ENCODE measurements around the gene CEP112.

CEP112 gene

GRCh38 chr17:65598746-65599145, 593.2 kb downstream of the CEP112 start:
- no peak for DNase-seq (ENCODE audit: low read depth in 2 of 2)

DNA sequence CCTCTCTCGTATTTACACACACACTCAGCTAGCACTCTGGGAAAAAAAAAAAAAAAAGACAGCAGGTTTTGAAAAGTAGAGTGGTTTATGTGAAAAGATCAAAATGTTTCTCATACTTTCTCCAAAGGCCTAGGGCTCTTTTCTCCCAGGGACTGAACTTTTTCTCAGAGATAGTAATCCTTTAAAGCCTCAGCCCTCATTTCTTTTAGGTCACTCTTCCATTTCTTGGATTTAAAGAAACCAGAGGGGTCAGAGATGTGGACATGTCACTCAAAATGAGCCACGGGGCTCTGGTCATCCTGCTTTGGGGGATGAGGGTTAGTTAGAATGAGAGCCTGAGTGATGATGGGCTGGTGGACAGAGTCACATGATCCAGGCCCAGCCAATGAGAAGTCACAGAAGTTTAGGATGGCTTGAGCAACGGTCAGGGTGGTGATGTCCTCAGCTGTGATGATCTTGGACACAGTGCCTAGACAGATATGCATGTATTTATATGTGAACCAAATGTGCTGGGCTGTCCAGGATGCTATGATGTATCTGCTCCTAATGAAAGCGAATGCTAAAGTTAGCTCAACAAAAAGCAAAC, 596.8 kb downstream of the CEP112 start:
- DNase-seq (ENCODE audit: low read depth in 2 of 2) = no peak

DNA sequence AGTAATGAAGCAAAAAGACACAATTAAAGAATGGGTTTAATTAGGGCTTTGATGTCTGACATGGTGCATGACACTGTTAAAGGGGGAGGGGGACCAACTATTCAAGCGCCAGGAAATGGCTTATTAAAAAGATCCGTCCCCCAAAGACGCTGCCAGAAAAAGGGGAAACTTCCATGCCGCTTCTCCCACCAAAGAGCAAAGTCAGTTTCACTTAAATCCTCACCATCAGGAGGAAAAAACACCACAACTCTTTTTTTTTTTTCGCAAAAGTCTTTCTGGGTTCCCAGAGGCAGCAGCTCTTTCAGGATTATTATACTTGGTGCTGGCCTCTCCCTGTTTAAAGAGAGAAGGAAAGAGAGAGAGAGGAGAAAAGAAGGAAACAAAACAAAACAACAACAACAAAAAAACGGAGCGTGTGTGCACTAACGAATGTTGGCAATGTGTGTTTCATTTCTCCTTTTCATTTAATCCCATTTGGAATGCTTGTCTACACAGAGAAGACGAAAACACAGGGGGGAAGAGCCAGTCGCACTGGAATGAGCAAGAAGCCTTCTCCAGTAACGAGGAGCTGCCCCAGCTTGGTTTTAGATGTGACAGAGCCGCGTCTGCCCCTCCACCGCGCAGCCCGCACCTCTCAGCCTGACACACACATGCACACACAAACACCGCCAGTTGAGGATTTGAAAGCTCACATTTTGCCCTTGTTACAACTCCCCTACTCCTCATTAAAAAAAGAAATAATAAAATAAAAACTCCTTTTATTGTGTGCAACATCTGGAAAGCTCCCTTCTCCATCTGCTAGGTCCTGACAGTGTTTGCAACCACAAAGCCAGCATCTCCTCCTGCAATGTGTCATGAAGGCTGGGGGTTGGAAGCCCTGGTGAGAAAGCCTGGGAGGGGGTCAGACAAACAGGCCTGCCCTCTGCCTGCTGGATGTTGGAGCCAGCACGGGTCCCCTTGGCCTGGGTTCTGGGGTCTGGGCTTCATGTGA, 597.8 kb downstream of the CEP112 start:
- DNase-seq (ENCODE audit: low read depth in 2 of 2) = no peak

- no peak for DNase-seq (ENCODE audit: low read depth in 2 of 2)
These were observed 598.7 kb downstream of the CEP112 start for GRCh38 chr17:65593092-65593854.

- DNase-seq (ENCODE audit: low read depth in 2 of 2) = no peak
These were observed 599.6 kb downstream of the CEP112 start for GRCh38 chr17:65592125-65592965.

GRCh38 chr17:65589321-65589720, 602.6 kb downstream of the CEP112 start:
- no peak for DNase-seq (ENCODE audit: low read depth in 2 of 2)

DNA sequence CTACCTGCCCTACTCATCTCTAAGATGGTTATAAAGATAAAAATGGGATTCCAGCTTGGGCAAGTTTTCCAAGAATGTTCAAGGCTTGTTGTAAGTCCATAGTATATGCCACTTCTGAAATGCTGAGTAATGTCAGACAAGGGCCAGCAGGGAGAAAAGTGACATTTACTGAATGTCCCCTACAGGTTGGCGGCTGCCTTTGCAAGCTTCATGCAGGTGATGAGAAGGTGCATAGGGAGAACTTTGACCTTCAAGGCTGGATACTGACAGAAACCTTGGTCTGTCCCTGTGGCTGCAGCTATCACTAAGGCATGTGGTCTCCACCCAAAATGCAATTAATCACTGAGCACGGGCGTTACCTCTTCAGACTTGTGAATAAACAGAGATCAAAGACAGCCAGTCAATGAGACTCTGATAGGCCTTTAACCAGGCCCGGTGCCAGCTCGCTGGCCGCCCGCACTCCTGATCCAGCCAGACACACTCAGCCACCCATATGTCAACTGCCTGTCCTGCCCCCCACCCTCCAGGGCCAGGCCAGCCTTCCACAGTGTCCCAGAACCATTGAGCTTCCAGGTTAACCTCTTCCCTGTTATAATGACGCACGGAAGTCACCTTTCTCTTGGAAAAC, 603.6 kb downstream of the CEP112 start:
- DNase-seq (ENCODE audit: low read depth in 2 of 2) = no peak

- DNase-seq (ENCODE audit: low read depth in 2 of 2) = no peak
These were observed 604.3 kb downstream of the CEP112 start for GRCh38 chr17:65587534-65588180.

- no peak for DNase-seq (ENCODE audit: low read depth in 2 of 2)
These were observed 605.0 kb downstream of the CEP112 start for GRCh38 chr17:65586899-65587298.
